WTC11 (cell line): ENCODE measurements around the gene ATP2A2. TPM values are rescaled to one million over a fixed set of nuclear protein-coding genes. Genes with fewer than 3 reads are reported as not detected.
A peak's percentile ranks its signal among the peaks of the same experiment; 100 is the strongest.

Experiments used
- ATAC-seq: fragments of 200-7000 bp; cut with Tn5 transposase; 2 replicates; pipeline ENCODE4 v1.10.0; 2021; ENCODE audit warnings: mild to moderate bottlenecking, moderate library complexity
- CTCF ChIA-PET: fragments of 300-600 bp; sonication (Branson Sonifier 250); formaldehyde crosslinking; loops from one replicate; lab custom pipeline; 2021; ENCODE audit warnings: antibody characterized with exemption; lab: Charles Lee
- POLR2A ChIA-PET: fragments of 350-600 bp; sonication (Branson Sonifier 250); formaldehyde crosslinking; loops from one replicate; lab custom pipeline; 2021; ENCODE audit warnings: antibody characterized with exemption; lab: Charles Lee
- DNase-seq: peaks from one replicate; pipeline ENCODE4 v3.0.0; 2021; ENCODE audit warnings: low spot score
- H3K27ac Mint-ChIP-seq: 2 replicates; pipeline ENCODE4 v1.8.0; 2021; ENCODE audit warnings: mixed read lengths
- H3K27me3 Mint-ChIP-seq: 2 replicates; pipeline ENCODE4 v1.8.0; 2021; ENCODE audit warnings: low read depth, mild to moderate bottlenecking, moderate library complexity, mixed read lengths
- H3K36me3 Mint-ChIP-seq: 2 replicates; pipeline ENCODE4 v1.8.0; 2021; ENCODE audit warnings: mixed read lengths
- H3K4me1 Mint-ChIP-seq: 2 replicates; pipeline ENCODE4 v1.8.0; 2022; ENCODE audit warnings: mixed read lengths
- H3K4me3 Mint-ChIP-seq: 2 replicates; pipeline ENCODE4 v1.8.0; 2021; ENCODE audit warnings: mild to moderate bottlenecking, moderate library complexity, mixed read lengths
- H3K9me3 Mint-ChIP-seq: 2 replicates; pipeline ENCODE4 v1.8.0; 2021; ENCODE audit warnings: mixed read lengths
- ARID4B ChIP-seq: sonication (generic); formaldehyde crosslinking; IDR thresholded peaks from 2 replicates; pipeline ENCODE4 v1.8.0; 2023; ENCODE audit warnings: missing genetic modification reagents, mild to moderate bottlenecking, borderline replicate concordance
- ATF3 ChIP-seq: sonication (generic); formaldehyde crosslinking; conservative IDR thresholded peaks from 2 replicates; pipeline ENCODE4 v1.8.1; 2022; ENCODE audit warnings: mild to moderate bottlenecking, missing genetic modification reagents
- CREM ChIP-seq: sonication (generic); formaldehyde crosslinking; IDR thresholded peaks from 2 replicates; pipeline ENCODE4 v1.8.1; 2022; ENCODE audit warnings: mild to moderate bottlenecking, missing genetic modification reagents, moderate library complexity
- E2F1 ChIP-seq: sonication (generic); formaldehyde crosslinking; IDR thresholded peaks from 2 replicates; pipeline ENCODE4 v1.8.0; 2022; ENCODE audit warnings: mild to moderate bottlenecking, missing genetic modification reagents
- FOXJ3 ChIP-seq: sonication (generic); formaldehyde crosslinking; IDR thresholded peaks from 2 replicates; pipeline ENCODE4 v1.9.0; 2021; ENCODE audit warnings: missing genetic modification reagents, mild to moderate bottlenecking, borderline replicate concordance
- FOXK1 ChIP-seq: sonication (generic); formaldehyde crosslinking; IDR thresholded peaks from 2 replicates; pipeline ENCODE4 v1.8.0; 2022; ENCODE audit warnings: mild to moderate bottlenecking, moderate library complexity, missing genetic modification reagents
- HMGXB4 ChIP-seq: sonication (generic); formaldehyde crosslinking; IDR thresholded peaks from 2 replicates; pipeline ENCODE4 v1.8.1; 2023; ENCODE audit warnings: mild to moderate bottlenecking, moderate library complexity, missing genetic modification reagents
- IRF1 ChIP-seq: sonication (generic); formaldehyde crosslinking; IDR thresholded peaks from 2 replicates; pipeline ENCODE4 v1.8.0; 2023; ENCODE audit warnings: missing genetic modification reagents
- IRF2 ChIP-seq: sonication (generic); formaldehyde crosslinking; IDR thresholded peaks from 2 replicates; pipeline ENCODE4 v1.8.0; 2022; ENCODE audit warnings: low read depth, missing genetic modification reagents, borderline replicate concordance
- JUN ChIP-seq: sonication (generic); formaldehyde crosslinking; IDR thresholded peaks from 2 replicates; pipeline ENCODE4 v1.8.0; 2023; ENCODE audit warnings: mild to moderate bottlenecking, missing genetic modification reagents
- MAX ChIP-seq: sonication (generic); formaldehyde crosslinking; IDR thresholded peaks from 2 replicates; pipeline ENCODE4 v1.8.0; 2022; ENCODE audit warnings: mild to moderate bottlenecking, missing genetic modification reagents
- MYBL2 ChIP-seq: sonication (generic); formaldehyde crosslinking; IDR thresholded peaks from 2 replicates; pipeline ENCODE4 v1.8.1; 2023; ENCODE audit warnings: mild to moderate bottlenecking, moderate library complexity, missing genetic modification reagents
- NFE2L1 ChIP-seq: sonication (generic); formaldehyde crosslinking; IDR thresholded peaks from 2 replicates; pipeline ENCODE4 v1.8.1; 2023; ENCODE audit warnings: missing genetic modification reagents
- NR1H2 ChIP-seq: sonication (generic); formaldehyde crosslinking; IDR thresholded peaks from 2 replicates; pipeline ENCODE4 v1.9.0; 2021; ENCODE audit warnings: mild to moderate bottlenecking, moderate library complexity, missing genetic modification reagents
- NR3C1 ChIP-seq: sonication (generic); formaldehyde crosslinking; conservative IDR thresholded peaks from 2 replicates; pipeline ENCODE4 v1.8.1; 2023; ENCODE audit warnings: low read depth, mild to moderate bottlenecking, missing genetic modification reagents
- PRRX2 ChIP-seq: fragments of 250-450 bp; sonication (Bioruptor Pico); IDR thresholded peaks from 2 replicates; pipeline ENCODE4 v1.8.0; 2021; ENCODE audit warnings: mild to moderate bottlenecking
- SMAD4 ChIP-seq: sonication (generic); formaldehyde crosslinking; IDR thresholded peaks from 2 replicates; pipeline ENCODE4 v1.8.0; 2022; ENCODE audit warnings: mild to moderate bottlenecking, missing genetic modification reagents
- SOX15 ChIP-seq: fragments of 250-450 bp; sonication (Bioruptor Pico); IDR thresholded peaks from 2 replicates; pipeline ENCODE4 v1.9.0; 2021; ENCODE audit warnings: mild to moderate bottlenecking
- TEAD1 ChIP-seq: sonication (generic); formaldehyde crosslinking; IDR thresholded peaks from 2 replicates; pipeline ENCODE4 v1.8.0; 2022; ENCODE audit warnings: mild to moderate bottlenecking, missing genetic modification reagents
- TEAD4 ChIP-seq: sonication (generic); formaldehyde crosslinking; IDR thresholded peaks from 2 replicates; pipeline ENCODE4 v1.8.0; 2022; ENCODE audit warnings: mild to moderate bottlenecking, missing genetic modification reagents
- ZNF138 ChIP-seq: sonication (generic); formaldehyde crosslinking; conservative IDR thresholded peaks from 2 replicates; pipeline ENCODE4 v1.8.1; 2022; ENCODE audit warnings: mild to moderate bottlenecking, moderate library complexity, missing genetic modification reagents
- ZNF425 ChIP-seq: fragments of 250-450 bp; sonication (Bioruptor Pico); conservative IDR thresholded peaks from 2 replicates; pipeline ENCODE4 v1.9.0; 2021; ENCODE audit warnings: mild to moderate bottlenecking
- ZNF512 ChIP-seq: sonication (generic); formaldehyde crosslinking; IDR thresholded peaks from 2 replicates; pipeline ENCODE4 v1.8.1; 2022; ENCODE audit warnings: missing genetic modification reagents, borderline replicate concordance
- total RNA-seq: library from RNA; stranded (reverse); gene quantifications from 3 replicates; pipeline ENCODE4 v1.2.3, GENCODE V29; 2021

The ATP2A2 gene
- total RNA-seq, 1 experiment from 2014 or later = 239 TPM

GRCh38 chr12:110329710-110330109 is 48.7 kb downstream of the ATP2A2 start:
- H3K4me1 Mint-ChIP-seq = peaks cover 10% of the 10 kb centered on the region
- no peak overlapping the region for H3K4me3 Mint-ChIP-seq
- DNase-seq = no peak
- no peak for ATAC-seq
- no peak overlapping the region for H3K27ac Mint-ChIP-seq
- TF ChIP-seq IRF1 (no peak), ZNF425 (CRISPR knock-in tag) (no peak), SOX15 (CRISPR knock-in tag) (no peak), NFE2L1 (CRISPR knock-in tag) (no peak), NR1H2 (CRISPR knock-in tag) (no peak), MAX (CRISPR knock-in tag) (no peak), FOXK1 (CRISPR knock-in tag) (no peak), TEAD4 (CRISPR knock-in tag) (no peak), NR3C1 (CRISPR knock-in tag) (no peak), IRF2 (CRISPR knock-in tag) (no peak), SMAD4 (CRISPR knock-in tag) (no peak)
- peaks cover 73% of the 10 kb centered on the region for H3K36me3 Mint-ChIP-seq
- ChIA-PET POLR2A (interaction anchor here (0.9 kb wide), 1 partner anchor 48 kb away, joined by 3 read pairs; the partner anchor contains the start of gene ATP2A2), CTCF (interaction anchor here (1.6 kb wide), 1 partner anchor 102 kb away, joined by 4 read pairs; no protein-coding TSS in a partner anchor)
- H3K9me3 Mint-ChIP-seq = no peaks in the 10 kb centered on the region
- H3K27me3 Mint-ChIP-seq = no peaks in the 10 kb centered on the region

- H3K27me3 Mint-ChIP-seq = no peaks in the 10 kb centered on the region
- H3K27ac Mint-ChIP-seq = peak overlapping the region; percentile 88
Measured at GRCh38 chr12:110330124-110330523, 49.1 kb downstream of the ATP2A2 start.

More at GRCh38 chr12:110330124-110330523, 49.1 kb downstream of the ATP2A2 start:
- no peaks in the 10 kb centered on the region for H3K9me3 Mint-ChIP-seq
- DNase-seq (no peak), ATAC-seq (no peak)
- CTCF ChIA-PET = interaction anchor here (1.6 kb wide), 1 partner anchor 101 kb away, joined by 4 read pairs; no protein-coding TSS in a partner anchor
- peaks cover 10% of the 10 kb centered on the region for H3K4me1 Mint-ChIP-seq
- TF ChIP-seq E2F1 (no peak), ATF3 (CRISPR knock-in tag) (no peak), FOXJ3 (CRISPR knock-in tag) (no peak), ARID4B (CRISPR knock-in tag) (no peak), IRF2 (CRISPR knock-in tag) (no peak), HMGXB4 (CRISPR knock-in tag) (no peak), NR1H2 (CRISPR knock-in tag) (no peak), MYBL2 (CRISPR knock-in tag) (no peak), JUN (CRISPR knock-in tag) (no peak), NFE2L1 (CRISPR knock-in tag) (no peak), TEAD1 (CRISPR knock-in tag) (no peak), ZNF512 (CRISPR knock-in tag) (no peak), CREM (no peak), PRRX2 (no peak), ZNF138 (CRISPR knock-in tag) (no peak)
- H3K36me3 Mint-ChIP-seq = peaks cover 75% of the 10 kb centered on the region
- H3K4me3 Mint-ChIP-seq = no peak overlapping the region
- POLR2A ChIA-PET = interaction anchor here (0.9 kb wide), 1 partner anchor 49 kb away, joined by 3 read pairs; the partner anchor contains the start of gene ATP2A2
